Peyer's patch (tissue), 4 donors: Measurements from ENCODE around the gene RAD51B. TPM values are rescaled to one million over a fixed set of nuclear protein-coding genes. Genes with fewer than 3 reads are reported as not detected.

Source experiments
- DNase-seq, 3 donors: peaks; one replicate each; pipeline ENCODE4 v3.0.0-alpha.2; 2017 to 2019
- H3K27ac ChIP-seq, 4 donors: fragments of 200-600 bp; sonication (generic); one replicate each; pipeline ENCODE4 v1.5.1; 2016 to 2019
- H3K27me3 ChIP-seq, 2 donors: fragments of 200-600 bp; sonication (generic); one replicate each; pipeline ENCODE4 v1.5.1; 2019
- H3K36me3 ChIP-seq, 3 donors: fragments of 200-600 bp; sonication (generic); one replicate each; pipeline ENCODE4 v1.5.1; 2016 to 2019
- H3K4me1 ChIP-seq, 4 donors: fragments of 200-600 bp; sonication (generic); one replicate each; pipeline ENCODE4 v1.5.1; 2016 to 2019
- H3K4me3 ChIP-seq, 4 donors: fragments of 200-600 bp; sonication (generic); 1 replicate in 3 of 4; 2 replicates in 1 of 4; pipeline ENCODE4 v1.5.1; 2016 to 2019; ENCODE audit warnings: mild to moderate bottlenecking in 1 of 4
- H3K9me3 ChIP-seq, 4 donors: fragments of 200-600 bp; sonication (generic); one replicate each; pipeline ENCODE4 v1.5.1; 2016 to 2019; ENCODE audit warnings: mild to moderate bottlenecking in 1 of 4
- CTCF ChIP-seq, 6 experiments: fragments of 450-650 bp in 4 of 6; fragments of 200-600 bp in 2 of 6; sonication (generic) in 1 of 6; IDR thresholded peaks; one replicate each; pipeline ENCODE4 v1.5.1; 2017 to 2019; ENCODE audit warnings: antibody characterized with exemption in 6 of 6, mild to moderate bottlenecking in 3 of 6, moderate library complexity in 1 of 6
- POLR2A ChIP-seq, 2 donors: fragments of 450-650 bp; IDR thresholded peaks; one replicate each; pipeline ENCODE4 v1.5.1; 2017; ENCODE audit warnings: antibody characterized with exemption in 2 of 2, mild to moderate bottlenecking in 2 of 2, moderate library complexity in 2 of 2
- total RNA-seq, 4 donors: library from RNA; depleted of rRNA; stranded (reverse); fragments of >200 nt; gene quantifications; one replicate each; pipeline ENCODE4 v1.1.0, GENCODE V29; 2016

RAD51B gene
- total RNA-seq, 4 donors from 2014 or later = 12.6 to 103 (median 33.1) TPM

- no peak for DNase-seq
- Histone ChIP-seq H3K27me3 (no peaks in the 10 kb centered on the region), H3K36me3 (no peaks in the 10 kb centered on the region), H3K9me3 (no peaks in the 10 kb centered on the region), H3K4me1 (no peaks in the 10 kb centered on the region), H3K4me3 (no peak overlapping the region), H3K27ac (no peak overlapping the region)
- no peak for TF ChIP-seq CTCF (IDR thresholded peaks at IDR 0.05)
Observed at GRCh38 chr14:68131907-68132306, 312.3 kb downstream of the RAD51B start.

GRCh38 chr14:68132563-68133121 lies 313.1 kb downstream of the RAD51B start:
- no peak for TF ChIP-seq POLR2A (IDR thresholded peaks at IDR 0.05)
- TF ChIP-seq CTCF (IDR thresholded peaks at IDR 0.05) = no peak
- no peak overlapping the region for H3K4me3 ChIP-seq
- H3K27me3 ChIP-seq = no peaks in the 10 kb centered on the region
- H3K9me3 ChIP-seq = no peaks in the 10 kb centered on the region
- no peak for DNase-seq
- H3K4me1 ChIP-seq = no peaks in the 10 kb centered on the region
- no peak overlapping the region for H3K27ac ChIP-seq
- no peaks in the 10 kb centered on the region for H3K36me3 ChIP-seq

- no peak for DNase-seq
- TF ChIP-seq POLR2A (IDR thresholded peaks at IDR 0.05) (no peak), CTCF (IDR thresholded peaks at IDR 0.05) (no peak)
- Histone ChIP-seq H3K4me3 (no peak overlapping the region), H3K4me1 (peaks cover 0 to 10% (median 0%) of the 10 kb centered on the region in 4 donors), H3K36me3 (no peaks in the 10 kb centered on the region), H3K27me3 (no peaks in the 10 kb centered on the region), H3K9me3 (no peaks in the 10 kb centered on the region), H3K27ac (no peak overlapping the region)
Observed at GRCh38 chr14:68133856-68134255, 314.3 kb downstream of the RAD51B start.

GRCh38 chr14:68135028-68135427 lies 315.4 kb downstream of the RAD51B start:
- TF ChIP-seq CTCF (IDR thresholded peaks at IDR 0.05) (no peak), POLR2A (IDR thresholded peaks at IDR 0.05) (no peak)
- DNase-seq = no peak
- Histone ChIP-seq H3K36me3 (no peaks in the 10 kb centered on the region), H3K4me3 (no peak overlapping the region), H3K4me1 (peaks cover 0 to 18% (median 2%) of the 10 kb centered on the region in 4 donors), H3K9me3 (no peaks in the 10 kb centered on the region), H3K27me3 (no peaks in the 10 kb centered on the region), H3K27ac (no peak overlapping the region)

GRCh38 chr14:68135566-68135965 lies 316.0 kb downstream of the RAD51B start:
- H3K27ac ChIP-seq = no peak overlapping the region
- H3K4me1 ChIP-seq = peaks cover 0 to 24% (median 2%) of the 10 kb centered on the region in 4 donors

More at GRCh38 chr14:68135566-68135965, 316.0 kb downstream of the RAD51B start:
- no peak for DNase-seq
- no peak for TF ChIP-seq CTCF (IDR thresholded peaks at IDR 0.05)
- TF ChIP-seq POLR2A (IDR thresholded peaks at IDR 0.05) = no peak
- H3K9me3 ChIP-seq = no peaks in the 10 kb centered on the region
- H3K27me3 ChIP-seq = no peaks in the 10 kb centered on the region
- H3K4me3 ChIP-seq = no peak overlapping the region
- no peaks in the 10 kb centered on the region for H3K36me3 ChIP-seq
